ENCODE data around the gene COL2A1.

GRCh38 chr12:48043771-48044170 lies 39.5 kb upstream of the COL2A1 start:
- TF ChIP-seq, protein P1, sequence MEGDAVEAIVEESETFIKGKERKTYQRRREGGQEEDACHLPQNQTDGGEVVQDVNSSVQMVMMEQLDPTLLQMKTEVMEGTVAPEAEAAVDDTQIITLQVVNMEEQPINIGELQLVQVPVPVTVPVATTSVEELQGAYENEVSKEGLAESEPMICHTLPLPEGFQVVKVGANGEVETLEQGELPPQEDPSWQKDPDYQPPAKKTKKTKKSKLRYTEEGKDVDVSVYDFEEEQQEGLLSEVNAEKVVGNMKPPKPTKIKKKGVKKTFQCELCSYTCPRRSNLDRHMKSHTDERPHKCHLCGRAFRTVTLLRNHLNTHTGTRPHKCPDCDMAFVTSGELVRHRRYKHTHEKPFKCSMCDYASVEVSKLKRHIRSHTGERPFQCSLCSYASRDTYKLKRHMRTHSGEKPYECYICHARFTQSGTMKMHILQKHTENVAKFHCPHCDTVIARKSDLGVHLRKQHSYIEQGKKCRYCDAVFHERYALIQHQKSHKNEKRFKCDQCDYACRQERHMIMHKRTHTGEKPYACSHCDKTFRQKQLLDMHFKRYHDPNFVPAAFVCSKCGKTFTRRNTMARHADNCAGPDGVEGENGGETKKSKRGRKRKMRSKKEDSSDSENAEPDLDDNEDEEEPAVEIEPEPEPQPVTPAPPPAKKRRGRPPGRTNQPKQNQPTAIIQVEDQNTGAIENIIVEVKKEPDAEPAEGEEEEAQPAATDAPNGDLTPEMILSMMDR (IDR thresholded peaks at IDR 0.05; ENCODE audit: low read length), result no peak
- TF ChIP-seq EZH2 (IDR thresholded peaks at IDR 0.05; ENCODE audit: borderline replicate concordance, low read length), result no peak
